Osteocyte (in vitro differentiated cells): ENCODE data around the gene RHOT2. TPM values are rescaled to one million over a fixed set of nuclear protein-coding genes. Genes with fewer than 3 reads are reported as not detected.

Experiments used
- DNase-seq: peaks from one replicate; pipeline ENCODE4 v3.0.0; 2021; ENCODE audit warnings: mixed read lengths; ENCODE audit not compliant: unreplicated experiment; ENCODE audit errors: extremely low spot score
- H3K27ac Mint-ChIP-seq: one replicate; pipeline ENCODE4 v1.8.0; 2021; ENCODE audit warnings: mild to moderate bottlenecking, mixed read lengths; ENCODE audit not compliant: unreplicated experiment
- H3K27me3 Mint-ChIP-seq: one replicate; pipeline ENCODE4 v1.8.0; 2021; ENCODE audit warnings: mixed read lengths; ENCODE audit not compliant: unreplicated experiment
- H3K36me3 Mint-ChIP-seq: one replicate; pipeline ENCODE4 v1.8.0; 2021; ENCODE audit warnings: mixed read lengths; ENCODE audit not compliant: unreplicated experiment
- H3K4me1 Mint-ChIP-seq: one replicate; pipeline ENCODE4 v1.8.0; 2021; ENCODE audit warnings: mixed read lengths; ENCODE audit not compliant: unreplicated experiment
- H3K4me3 Mint-ChIP-seq: one replicate; pipeline ENCODE4 v1.8.0; 2021; ENCODE audit warnings: mild to moderate bottlenecking, moderate library complexity, mixed read lengths; ENCODE audit not compliant: unreplicated experiment
- H3K9me3 Mint-ChIP-seq: one replicate; pipeline ENCODE4 v1.8.0; 2021; ENCODE audit warnings: mixed read lengths; ENCODE audit not compliant: unreplicated experiment
- CTCF ChIP-seq: fragments of 200-600 bp; sonication (generic); IDR thresholded peaks from 2 replicates; pipeline ENCODE4 v1.5.0; 2021; ENCODE audit warnings: antibody characterized with exemption, mild to moderate bottlenecking, moderate library complexity
- total RNA-seq: library from RNA; stranded (reverse); gene quantifications from 2 replicates; pipeline ENCODE4 v1.2.1, GENCODE V29; 2021

The RHOT2 gene
- total RNA-seq, 1 donor from 2014 or later, result 126 TPM

DNA sequence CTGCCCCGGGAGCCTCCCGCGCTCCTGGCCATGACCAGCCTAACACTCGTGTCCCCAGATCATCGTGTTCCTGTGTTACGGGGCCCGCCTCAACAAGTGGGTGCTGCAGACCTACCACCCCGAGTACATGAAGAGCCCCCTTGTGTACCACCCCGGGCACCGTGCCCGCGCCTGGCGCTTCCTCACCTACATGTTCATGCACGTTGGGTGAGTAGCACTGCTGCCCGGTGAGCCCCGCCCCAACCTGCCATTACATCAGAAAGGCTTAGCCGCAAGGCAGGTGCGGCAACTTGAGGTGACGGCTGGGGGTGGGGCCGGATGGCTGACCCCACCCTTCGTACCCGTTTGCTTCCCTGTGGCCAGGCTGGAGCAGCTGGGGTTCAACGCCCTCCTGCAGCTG, 9.0 kb downstream of the RHOT2 start:
- Mint-ChIP-seq H3K27me3 (no peaks in the 10 kb centered on the region), H3K4me3 (no peak overlapping the region), H3K4me1 (peaks cover 20% of the 10 kb centered on the region), H3K9me3 (no peaks in the 10 kb centered on the region), H3K27ac (no peak overlapping the region), H3K36me3 (peaks cover 10% of the 10 kb centered on the region)
- DNase-seq, result no peak
- no peak for TF ChIP-seq CTCF

DNA sequence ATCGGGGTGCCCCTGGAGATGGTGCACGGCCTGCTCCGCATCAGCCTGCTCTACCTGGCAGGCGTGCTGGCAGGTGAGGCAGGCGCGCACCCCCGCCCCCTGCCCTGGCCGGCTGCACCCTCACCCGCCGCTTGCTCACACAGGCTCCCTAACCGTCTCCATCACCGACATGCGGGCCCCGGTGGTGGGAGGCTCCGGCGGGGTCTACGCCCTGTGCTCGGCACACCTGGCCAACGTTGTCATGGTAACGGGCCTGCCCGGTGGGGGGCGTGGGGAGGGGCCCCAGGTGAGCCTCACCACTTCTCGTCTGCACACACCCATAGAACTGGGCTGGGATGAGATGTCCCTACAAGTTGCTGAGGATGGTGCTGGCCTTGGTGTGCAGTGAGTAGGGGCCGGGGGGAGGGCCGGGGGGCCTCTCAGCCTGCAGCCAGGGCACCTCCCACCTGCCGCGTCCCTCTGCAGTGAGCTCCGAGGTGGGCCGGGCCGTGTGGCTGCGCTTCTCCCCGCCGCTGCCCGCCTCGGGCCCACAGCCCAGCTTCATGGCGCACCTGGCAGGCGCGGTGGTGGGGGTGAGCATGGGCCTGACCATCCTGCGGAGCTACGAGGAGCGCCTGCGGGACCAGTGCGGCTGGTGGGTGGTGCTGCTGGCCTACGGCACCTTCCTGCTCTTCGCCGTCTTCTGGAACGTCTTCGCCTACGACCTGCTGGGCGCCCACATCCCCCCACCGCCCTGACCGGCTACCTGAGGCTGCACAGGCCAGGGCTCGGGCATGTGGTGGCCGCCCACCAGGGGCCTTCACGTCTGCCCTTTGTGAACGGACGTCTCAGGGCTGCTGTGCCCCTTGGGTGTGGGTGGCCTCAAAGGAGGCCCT, 9.6 kb downstream of the RHOT2 start:
- Mint-ChIP-seq H3K4me3 (no peak overlapping the region), H3K27me3 (no peaks in the 10 kb centered on the region), H3K4me1 (peaks cover 23% of the 10 kb centered on the region), H3K27ac (no peak overlapping the region), H3K9me3 (no peaks in the 10 kb centered on the region), H3K36me3 (peaks cover 12% of the 10 kb centered on the region)
- no peak for DNase-seq
- no peak for TF ChIP-seq CTCF

DNA sequence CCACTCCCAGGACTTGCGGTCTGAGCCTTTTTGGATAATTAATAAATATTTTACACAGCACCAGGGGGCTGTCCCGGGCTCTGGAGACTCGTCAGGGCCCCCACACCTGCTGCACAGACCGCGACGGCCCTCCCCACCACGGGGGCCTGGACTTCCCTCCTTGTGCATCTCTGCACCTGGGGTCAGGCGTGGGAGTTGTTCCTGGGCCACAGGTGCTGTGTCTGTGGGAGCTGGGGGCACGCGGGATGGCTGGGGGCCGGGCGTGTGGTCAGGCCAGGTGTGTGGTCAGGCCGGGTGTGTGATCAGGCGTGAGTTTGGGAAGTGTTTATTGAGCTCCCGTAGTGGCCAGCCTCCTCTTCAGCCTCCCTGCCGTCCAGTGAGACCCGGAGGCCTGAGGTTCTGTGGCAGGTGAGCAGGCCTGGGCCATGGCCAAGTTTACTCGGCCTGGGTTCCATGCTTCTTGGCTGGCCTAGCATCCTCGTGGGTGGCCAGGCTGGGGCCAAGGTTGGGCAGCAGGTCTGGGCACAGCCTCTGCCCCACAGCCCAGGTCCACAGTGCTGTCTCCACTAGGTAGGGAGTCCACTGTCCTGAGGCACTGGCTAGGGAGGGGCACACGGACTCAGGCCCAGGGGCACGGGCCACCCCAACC, 10.4 kb downstream of the RHOT2 start:
- no peak for TF ChIP-seq CTCF
- Mint-ChIP-seq H3K36me3 (peaks cover 11% of the 10 kb centered on the region), H3K4me3 (no peak overlapping the region), H3K4me1 (peaks cover 26% of the 10 kb centered on the region), H3K27ac (no peak overlapping the region), H3K9me3 (no peaks in the 10 kb centered on the region), H3K27me3 (no peaks in the 10 kb centered on the region)
- DNase-seq, result no peak

GRCh38 chr16:678858-679813, 11.2 kb downstream of the RHOT2 start:
- Mint-ChIP-seq H3K36me3 (peaks cover 11% of the 10 kb centered on the region), H3K27ac (peak overlapping the region; percentile 88), H3K4me3 (peak overlapping the region; percentile 77), H3K9me3 (no peaks in the 10 kb centered on the region), H3K27me3 (no peaks in the 10 kb centered on the region), H3K4me1 (peaks cover 28% of the 10 kb centered on the region)
- TF ChIP-seq CTCF, result no peak
- no peak for DNase-seq
